HepG2 (cell line): Measurements from ENCODE around the gene BCAT1. TPM values are rescaled to one million over a fixed set of nuclear protein-coding genes. Genes with fewer than 3 reads are reported as not detected.
A peak's percentile ranks its signal among the peaks of the same experiment; 100 is the strongest.

Experiments used
- DZIP1 ChIP-seq: sonication (generic); formaldehyde crosslinking; IDR thresholded peaks from 2 replicates; pipeline ENCODE4 v1.5.0; 2020; ENCODE audit warnings: mild to moderate bottlenecking, missing genetic modification reagents
- EED ChIP-seq: sonication (generic); formaldehyde crosslinking; IDR thresholded peaks from 2 replicates; pipeline ENCODE4 v1.5.0; 2020; ENCODE audit warnings: mild to moderate bottlenecking, missing genetic modification reagents
- HDAC2 ChIP-seq: sonication (generic); formaldehyde crosslinking; IDR thresholded peaks from 2 replicates; pipeline ENCODE4 v1.4.0; 2020; ENCODE audit warnings: missing genetic modification reagents
- HHEX ChIP-seq: IDR thresholded peaks from 2 replicates; pipeline ENCODE4 v1.6.1; 2016; ENCODE audit warnings: control low read depth
- KLF15 ChIP-seq: sonication (generic); formaldehyde crosslinking; IDR thresholded peaks from 2 replicates; pipeline ENCODE4 v1.8.1; 2023; ENCODE audit warnings: borderline replicate concordance, mild to moderate bottlenecking, inconsistent platforms, missing genetic modification reagents, mixed read lengths
- MXD4 ChIP-seq: IDR thresholded peaks from 2 replicates; pipeline ENCODE4 v1.6.1; 2016; ENCODE audit warnings: mild to moderate bottlenecking, missing biosample characterization, missing genetic modification reagents
- NFE2L2 ChIP-seq: fragments of 150-350 bp; IDR thresholded peaks from 2 replicates; pipeline ENCODE4 v1.6.1; 2014; ENCODE audit warnings: low read length
- NFIC ChIP-seq: IDR thresholded peaks from 2 replicates; pipeline ENCODE4 v1.6.1; 2012; ENCODE audit warnings: mild to moderate bottlenecking, low read length, inconsistent platforms
- PCBP2 ChIP-seq: fragments of 200-400 bp; formaldehyde crosslinking; optimal IDR thresholded peaks from 2 replicates; pipeline ENCODE3; 2018; ENCODE audit warnings: low read length, low read depth; ENCODE audit not compliant: poor library complexity, severe bottlenecking
- PTBP1 ChIP-seq: fragments of 200-400 bp; formaldehyde crosslinking; IDR thresholded peaks from 2 replicates; pipeline ENCODE4 v1.6.1; 2018; ENCODE audit warnings: low read length, low read depth; ENCODE audit not compliant: poor library complexity, severe bottlenecking
- SYNCRIP ChIP-seq: fragments of 200-400 bp; formaldehyde crosslinking; IDR thresholded peaks from 2 replicates; pipeline ENCODE4 v1.6.1; 2018; ENCODE audit warnings: mild to moderate bottlenecking, low read depth, low read length; ENCODE audit not compliant: insufficient read depth
- TFDP1 ChIP-seq: IDR thresholded peaks from 2 replicates; pipeline ENCODE4 v1.6.1; 2016; ENCODE audit warnings: missing compliant biosample characterization, missing genetic modification reagents, borderline replicate concordance
- ZC3H13 ChIP-seq: sonication (generic); formaldehyde crosslinking; IDR thresholded peaks from 2 replicates; pipeline ENCODE4 v1.8.1; 2023; ENCODE audit warnings: mild to moderate bottlenecking, missing genetic modification reagents, moderate library complexity
- ZFP36L2 ChIP-seq: sonication (generic); formaldehyde crosslinking; IDR thresholded peaks from 2 replicates; pipeline ENCODE4 v1.4.0; 2020; ENCODE audit warnings: missing genetic modification reagents
- ZNF414 ChIP-seq: sonication (generic); formaldehyde crosslinking; IDR thresholded peaks from 2 replicates; pipeline ENCODE4 v1.5.0; 2020; ENCODE audit warnings: missing genetic modification reagents
- ZNF552 ChIP-seq: sonication (generic); formaldehyde crosslinking; IDR thresholded peaks from 2 replicates; pipeline ENCODE4 v1.9.0; 2022; ENCODE audit warnings: missing genetic modification reagents, mild to moderate bottlenecking, borderline replicate concordance
- ZNF672 ChIP-seq: sonication (generic); formaldehyde crosslinking; IDR thresholded peaks from 2 replicates; pipeline ENCODE4 v1.8.1; 2022; ENCODE audit warnings: missing genetic modification reagents
- ZSCAN5A ChIP-seq: sonication (generic); formaldehyde crosslinking; IDR thresholded peaks from 2 replicates; pipeline ENCODE4 v1.8.0; 2022; ENCODE audit warnings: mild to moderate bottlenecking, missing genetic modification reagents, borderline replicate concordance
- polyA plus RNA-seq, 8 experiments: library from polyadenylated mRNA; depleted of rRNA in 3 of 8; stranded (reverse) in 7 of 8; unstranded in 1 of 8; fragments of >200 nt; fragmentation: Illumina TruSeq in 4 of 8; extraction: Trizol in 4 of 8; gene quantifications; 2 replicates each; pipeline versions ENCODE4 v1.2.1 to v1.2.3, GENCODE V29; 2011 to 2016; ENCODE audit warnings: low read depth in 4 of 8, missing spikeins in 1 of 8, mixed read lengths in 1 of 8; ENCODE audit not compliant: insufficient read depth in 1 of 8
- total RNA-seq, 5 experiments: library from RNA; depleted of rRNA; stranded (reverse); fragments of >200 nt; fragmentation: Illumina TruSeq; extraction: Trizol; gene quantifications; 2 replicates each; pipeline ENCODE4 v1.2.3, GENCODE V29; 2016; ENCODE audit warnings: low read depth in 1 of 5
- TF ChIP-seq, protein P1 (sequence below): IDR thresholded peaks from 2 replicates; pipeline ENCODE4 v1.6.1; 2016; ENCODE audit warnings: missing genetic modification reagents, missing compliant biosample characterization
- TF ChIP-seq, protein P2 (sequence below): sonication (generic); formaldehyde crosslinking; IDR thresholded peaks from 2 replicates; pipeline ENCODE4 v1.4.0; 2020; ENCODE audit warnings: missing genetic modification reagents, borderline replicate concordance

Gene BCAT1
- total and polyA plus RNA-seq, 2 of the 13 experiments (the other 11 are each of a cell fraction or from before 2014, with no cell fraction given), result 8.0 to 75.5 TPM

GRCh38 chr12:24911271-24911791, 37.6 kb downstream of the BCAT1 start (continued):
- no peak for TF ChIP-seq ZSCAN5A (CRISPR knock-in tag)
- TF ChIP-seq, protein P1, sequence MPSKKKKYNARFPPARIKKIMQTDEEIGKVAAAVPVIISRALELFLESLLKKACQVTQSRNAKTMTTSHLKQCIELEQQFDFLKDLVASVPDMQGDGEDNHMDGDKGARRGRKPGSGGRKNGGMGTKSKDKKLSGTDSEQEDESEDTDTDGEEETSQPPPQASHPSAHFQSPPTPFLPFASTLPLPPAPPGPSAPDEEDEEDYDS, result no peak
- TF ChIP-seq ZNF552 (CRISPR knock-in tag), result no peak
- TF ChIP-seq ZNF672 (CRISPR knock-in tag), result no peak
- TF ChIP-seq NFIC, result peak; percentile 40; the same call in 1 of the 2 replicates
- no peak for TF ChIP-seq PTBP1
- TF ChIP-seq PCBP2, result no peak
- no peak for TF ChIP-seq MXD4
- no peak for TF ChIP-seq ZFP36L2 (CRISPR knock-in tag)
- TF ChIP-seq KLF15 (CRISPR knock-in tag), result no peak
- TF ChIP-seq SYNCRIP, result no peak
- TF ChIP-seq ZNF414, result no peak
- 0 out of 2 replicates have a peak, but pooled peaks have one; percentile 54 for TF ChIP-seq HDAC2
- TF ChIP-seq DZIP1 (CRISPR knock-in tag), result no peak
- TF ChIP-seq NFE2L2, result peak; percentile 17; the same call in 1 of the 2 replicates
- no peak for TF ChIP-seq HHEX (CRISPR knock-in tag)
- no peak; the same call in 1 of the 2 replicates for TF ChIP-seq TFDP1 (CRISPR knock-in tag)
- TF ChIP-seq, protein P2, sequence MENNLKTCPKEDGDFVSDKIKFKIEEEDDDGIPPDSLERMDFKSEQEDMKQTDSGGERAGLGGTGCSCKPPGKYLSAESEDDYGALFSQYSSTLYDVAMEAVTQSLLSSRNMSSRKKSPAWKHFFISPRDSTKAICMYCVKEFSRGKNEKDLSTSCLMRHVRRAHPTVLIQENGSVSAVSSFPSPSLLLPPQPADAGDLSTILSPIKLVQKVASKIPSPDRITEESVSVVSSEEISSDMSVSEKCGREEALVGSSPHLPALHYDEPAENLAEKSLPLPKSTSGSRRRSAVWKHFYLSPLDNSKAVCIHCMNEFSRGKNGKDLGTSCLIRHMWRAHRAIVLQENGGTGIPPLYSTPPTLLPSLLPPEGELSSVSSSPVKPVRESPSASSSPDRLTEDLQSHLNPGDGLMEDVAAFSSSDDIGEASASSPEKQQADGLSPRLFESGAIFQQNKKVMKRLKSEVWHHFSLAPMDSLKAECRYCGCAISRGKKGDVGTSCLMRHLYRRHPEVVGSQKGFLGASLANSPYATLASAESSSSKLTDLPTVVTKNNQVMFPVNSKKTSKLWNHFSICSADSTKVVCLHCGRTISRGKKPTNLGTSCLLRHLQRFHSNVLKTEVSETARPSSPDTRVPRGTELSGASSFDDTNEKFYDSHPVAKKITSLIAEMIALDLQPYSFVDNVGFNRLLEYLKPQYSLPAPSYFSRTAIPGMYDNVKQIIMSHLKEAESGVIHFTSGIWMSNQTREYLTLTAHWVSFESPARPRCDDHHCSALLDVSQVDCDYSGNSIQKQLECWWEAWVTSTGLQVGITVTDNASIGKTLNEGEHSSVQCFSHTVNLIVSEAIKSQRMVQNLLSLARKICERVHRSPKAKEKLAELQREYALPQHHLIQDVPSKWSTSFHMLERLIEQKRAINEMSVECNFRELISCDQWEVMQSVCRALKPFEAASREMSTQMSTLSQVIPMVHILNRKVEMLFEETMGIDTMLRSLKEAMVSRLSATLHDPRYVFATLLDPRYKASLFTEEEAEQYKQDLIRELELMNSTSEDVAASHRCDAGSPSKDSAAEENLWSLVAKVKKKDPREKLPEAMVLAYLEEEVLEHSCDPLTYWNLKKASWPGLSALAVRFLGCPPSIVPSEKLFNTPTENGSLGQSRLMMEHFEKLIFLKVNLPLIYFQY (CRISPR knock-in tag), result no peak
- no peak for TF ChIP-seq ZC3H13 (CRISPR knock-in tag)
- TF ChIP-seq EED (CRISPR knock-in tag), result no peak
